SK-N-MC (cell line): ENCODE measurements around the gene MPC1.
"Not testable (repeated sequence)": the region's sequence is repeated elsewhere in the genome, so short reads cannot be mapped to it uniquely, and the experiment has no call there.

Experiments
- DNase-seq: peaks from one replicate; pipeline ENCODE4 v3.0.0-alpha.2; 2011; ENCODE audit warnings: low read depth, low spot score
- H3K27ac ChIP-seq: fragments of 200-600 bp; sonication (generic); 2 replicates; pipeline ENCODE4 v1.5.1; 2016; ENCODE audit warnings: mixed run types
- H3K36me3 ChIP-seq: fragments of 200-600 bp; sonication (generic); 2 replicates; pipeline ENCODE4 v1.6.1; 2017; ENCODE audit warnings: antibody characterized with exemption, low read length, mixed read lengths; ENCODE audit not compliant: insufficient read depth
- H3K4me3 ChIP-seq: fragments of 200-600 bp; sonication (generic); 2 replicates; pipeline ENCODE4 v1.5.1; 2016
- H3K9ac ChIP-seq: fragments of 200-600 bp; sonication (generic); 2 replicates; pipeline ENCODE4 v1.8.0; 2017; ENCODE audit warnings: mixed run types, mixed read lengths; ENCODE audit not compliant: insufficient read length
- H3K9me3 ChIP-seq: fragments of 200-600 bp; sonication (generic); 2 replicates; pipeline ENCODE4 v1.6.1; 2017; ENCODE audit warnings: low read depth, mild to moderate bottlenecking, antibody characterized with exemption, low read length, moderate library complexity, mixed read lengths
- EZH2 ChIP-seq: fragments of 200-600 bp; sonication (generic); IDR thresholded peaks from one replicate; pipeline ENCODE4 v1.6.1; 2017; ENCODE audit warnings: antibody characterized with exemption
- FOXP2 ChIP-seq: optimal IDR thresholded peaks from 2 replicates; pipeline ENCODE3; 2011; ENCODE audit warnings: mild to moderate bottlenecking, moderate library complexity; ENCODE audit not compliant: insufficient read depth; ENCODE audit errors: extremely low read length, control extremely low read depth
- POLR2AphosphoS5 ChIP-seq: IDR thresholded peaks from 2 replicates; pipeline ENCODE4 v1.6.1; 2012; ENCODE audit warnings: mild to moderate bottlenecking, low read depth, low read length, borderline replicate concordance

MPC1 gene

DNA sequence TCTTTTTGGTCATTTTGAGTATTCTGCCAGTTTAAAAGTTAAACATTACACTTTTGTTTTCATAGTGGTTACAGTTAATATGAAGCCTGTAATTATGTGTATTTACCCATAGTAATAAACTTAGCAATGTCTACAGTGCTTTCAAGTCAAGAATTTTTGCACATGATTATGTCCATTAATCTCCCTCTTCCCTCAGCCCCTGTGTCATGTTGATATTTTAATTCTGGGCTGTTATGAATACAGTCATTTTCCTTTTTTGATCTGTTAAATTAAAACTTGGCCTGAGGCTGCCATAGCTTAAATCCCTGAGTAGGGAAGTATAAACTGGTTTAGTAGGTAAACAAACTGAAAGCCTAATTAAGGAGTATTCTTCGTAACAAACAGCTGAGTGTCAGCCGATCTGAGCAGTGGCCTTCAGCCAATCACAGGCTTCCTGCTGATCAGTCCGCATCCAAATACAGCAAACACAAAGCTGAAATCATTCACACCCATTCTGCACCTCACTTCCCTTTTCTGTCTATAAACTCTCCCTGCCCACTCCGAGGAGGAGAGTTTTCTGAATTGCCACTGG lies 30.9 kb downstream of the MPC1 start:
- no peak overlapping the region for H3K4me3 ChIP-seq
- DNase-seq, result no peak
- no peaks in the 10 kb centered on the region for H3K9me3 ChIP-seq
- H3K27ac ChIP-seq, result no peak overlapping the region
- TF ChIP-seq FOXP2 (no peak), POLR2AphosphoS5 (no peak), EZH2 (no peak)
- no peak overlapping the region for H3K9ac ChIP-seq
- H3K36me3 ChIP-seq, result no peaks in the 10 kb centered on the region

DNA sequence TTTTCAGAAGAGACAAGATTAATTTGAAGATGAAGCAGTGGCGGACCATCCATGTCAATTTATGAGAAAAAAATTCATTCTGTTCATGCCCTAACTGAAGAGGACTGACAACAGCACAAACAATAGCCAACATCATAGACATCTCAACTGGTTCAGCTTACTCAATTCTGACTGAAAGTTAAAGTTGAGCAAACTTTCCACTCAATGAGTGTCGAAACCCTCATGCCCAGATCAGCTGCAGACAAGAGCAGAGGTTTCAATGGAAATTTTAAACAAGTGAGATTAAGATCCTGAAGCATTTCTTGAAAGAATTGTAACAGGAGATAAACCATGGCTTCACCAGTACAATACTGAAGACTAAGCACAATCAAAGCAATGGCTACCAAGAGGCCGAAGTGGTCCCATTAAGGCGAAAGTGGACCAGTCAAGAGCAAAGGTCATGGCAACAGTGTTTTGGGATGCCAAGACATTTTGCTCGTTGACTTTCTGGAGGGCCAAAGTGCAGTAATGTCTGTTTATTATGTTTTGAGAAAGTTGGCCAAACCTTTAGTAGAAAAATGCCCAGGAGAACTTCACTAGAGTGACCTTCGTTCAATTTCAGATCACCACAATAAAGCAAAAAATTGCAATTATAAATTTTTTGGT lies 34.3 kb downstream of the MPC1 start:
- no peak for DNase-seq
- Histone ChIP-seq H3K4me3 (no peak overlapping the region), H3K9me3 (no peaks in the 10 kb centered on the region), H3K27ac (no peak overlapping the region), H3K9ac (no peak overlapping the region), H3K36me3 (no peaks in the 10 kb centered on the region)
- no peak for TF ChIP-seq EZH2
- no peak for TF ChIP-seq FOXP2
- no peak for TF ChIP-seq POLR2AphosphoS5

DNA sequence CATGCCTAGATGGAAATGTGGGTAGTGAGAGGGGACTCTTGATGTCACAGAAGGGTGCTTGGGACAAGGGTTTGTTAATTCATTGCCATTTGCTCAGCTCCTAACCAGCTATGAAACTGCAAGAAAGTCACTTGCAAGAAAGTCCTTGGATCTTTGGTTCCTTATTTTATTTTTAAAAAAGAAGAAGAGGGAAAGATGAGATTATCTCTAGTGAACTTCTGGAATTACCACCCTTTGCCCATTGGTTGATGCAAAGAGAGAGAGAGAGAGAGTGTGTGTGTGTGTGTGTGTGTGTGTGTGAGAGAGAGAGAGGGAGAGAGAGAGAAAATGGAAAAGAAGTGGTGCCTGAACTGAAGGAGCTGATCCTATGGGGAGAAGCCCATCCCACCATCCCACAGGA lies 35.8 kb downstream of the MPC1 start:
- H3K36me3 ChIP-seq, result no peaks in the 10 kb centered on the region
- no peak overlapping the region for H3K4me3 ChIP-seq
- no peak overlapping the region for H3K9ac ChIP-seq
- DNase-seq, result no peak
- H3K27ac ChIP-seq, result no peak overlapping the region
- no peak for TF ChIP-seq FOXP2
- no peak for TF ChIP-seq EZH2
- TF ChIP-seq POLR2AphosphoS5, result no peak
- H3K9me3 ChIP-seq, result no peaks in the 10 kb centered on the region

DNA sequence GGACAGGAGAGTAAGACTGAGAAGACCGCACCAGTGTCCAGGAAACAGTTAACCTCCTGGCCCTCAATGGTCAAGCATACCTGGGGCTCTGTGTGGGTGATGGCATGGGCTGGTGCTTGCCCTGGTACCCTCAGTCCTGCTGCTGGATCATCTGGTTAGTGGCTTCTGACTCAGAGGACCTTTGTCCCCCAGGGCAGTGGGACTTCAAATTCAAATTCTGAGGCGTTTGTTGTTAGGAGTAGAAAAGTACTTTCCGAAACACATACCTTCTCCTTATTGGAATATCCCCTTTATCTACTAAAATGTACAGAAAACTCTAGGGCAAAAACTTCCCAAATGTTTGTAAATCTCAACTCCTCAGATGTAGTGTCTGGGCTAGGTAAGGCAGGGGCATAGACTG lies 36.3 kb downstream of the MPC1 start:
- Histone ChIP-seq H3K27ac (no peak overlapping the region), H3K9ac (no peak overlapping the region), H3K36me3 (no peaks in the 10 kb centered on the region), H3K4me3 (no peak overlapping the region), H3K9me3 (no peaks in the 10 kb centered on the region)
- no peak for DNase-seq
- TF ChIP-seq EZH2 (no peak), FOXP2 (no peak), POLR2AphosphoS5 (no peak)

DNA sequence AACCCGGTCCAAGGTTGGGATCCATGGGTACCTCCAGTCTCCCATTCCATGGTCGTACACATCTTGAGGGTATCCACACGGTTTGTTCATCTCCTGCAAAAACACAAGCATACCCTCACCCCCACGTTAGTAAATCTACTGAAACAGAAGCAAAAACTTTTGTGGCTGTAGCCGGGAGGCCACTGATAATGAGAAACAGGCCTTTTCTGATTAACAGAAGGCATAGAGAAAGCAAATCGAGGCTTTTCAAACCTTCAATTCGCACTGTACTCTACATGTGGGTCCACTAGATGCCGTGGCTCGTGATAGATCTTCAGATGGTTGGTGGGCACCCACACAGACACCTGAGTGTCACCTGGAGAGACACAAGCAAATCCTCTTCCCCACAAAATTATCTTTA lies 37.1 kb downstream of the MPC1 start:
- not testable (repeated sequence) for DNase-seq, H3K9me3 ChIP-seq, H3K9ac ChIP-seq, H3K4me3 ChIP-seq, H3K36me3 ChIP-seq, H3K27ac ChIP-seq

DNA sequence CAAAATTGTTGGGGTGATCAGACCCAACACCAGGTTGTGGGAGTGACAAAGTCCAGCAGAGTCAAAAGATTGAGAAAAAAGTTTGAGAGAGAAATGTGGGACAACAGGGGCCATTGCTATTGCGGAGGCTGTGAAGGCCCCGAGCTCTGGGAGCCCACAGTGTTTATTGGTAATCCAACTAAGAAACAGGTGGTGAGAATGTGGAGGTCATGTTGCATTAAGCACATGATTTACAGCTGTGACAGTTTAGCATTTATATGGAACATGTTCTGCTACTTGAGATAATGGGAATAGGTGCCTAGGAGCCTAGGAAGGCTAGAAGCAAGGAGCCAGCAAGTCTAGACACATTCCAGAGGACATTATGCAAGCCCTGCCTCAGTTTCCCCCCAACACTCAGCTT lies 37.8 kb downstream of the MPC1 start:
- not testable (repeated sequence) for H3K36me3 ChIP-seq, H3K4me3 ChIP-seq, H3K9ac ChIP-seq, H3K27ac ChIP-seq, DNase-seq, H3K9me3 ChIP-seq

DNA sequence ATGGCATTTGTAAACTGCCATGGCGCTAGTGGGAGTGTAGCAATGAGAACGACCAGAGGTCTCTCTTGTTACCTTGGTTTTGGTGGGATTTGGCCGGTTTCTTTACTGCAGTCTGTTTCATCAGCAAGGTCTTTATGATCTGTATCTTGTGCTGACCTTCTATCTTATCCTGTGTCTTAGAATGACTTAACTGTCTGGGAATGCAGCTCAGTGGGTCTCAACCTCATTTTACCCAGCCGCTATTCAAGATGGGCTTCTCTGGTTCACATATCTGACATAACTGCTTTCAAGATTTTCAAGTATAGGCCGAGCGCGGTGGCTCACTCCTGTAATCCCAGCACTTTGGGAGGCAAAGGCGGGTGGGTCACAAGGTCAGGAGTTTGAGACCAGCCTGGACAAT lies 38.5 kb downstream of the MPC1 start:
- Histone ChIP-seq H3K9me3 (no peaks in the 10 kb centered on the region), H3K9ac (no peak overlapping the region), H3K4me3 (no peak overlapping the region), H3K36me3 (no peaks in the 10 kb centered on the region; the same call in 1 of the 2 replicates), H3K27ac (no peak overlapping the region)
- no peak for DNase-seq
- TF ChIP-seq FOXP2, result no peak
- TF ChIP-seq POLR2AphosphoS5, result no peak
- no peak for TF ChIP-seq EZH2

DNA sequence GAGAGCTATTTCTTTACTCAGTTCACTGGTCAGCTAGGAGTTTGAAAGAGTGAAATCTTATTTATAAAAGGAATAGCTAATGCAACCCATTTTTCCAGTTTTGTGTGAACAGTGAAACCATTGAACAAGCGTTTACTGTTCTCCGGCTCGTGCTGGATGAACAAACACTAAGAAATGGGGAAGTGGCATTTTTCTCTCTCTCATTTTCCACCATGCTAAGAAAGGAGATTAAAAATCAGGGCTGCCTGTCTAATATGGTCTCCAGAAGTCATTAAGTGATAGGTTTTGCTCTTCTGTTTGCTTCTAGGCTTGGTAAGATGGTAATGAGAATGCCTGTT lies 39.6 kb downstream of the MPC1 start:
- Histone ChIP-seq H3K9me3 (no peaks in the 10 kb centered on the region), H3K9ac (peak overlapping the region; percentile 93), H3K4me3 (peak overlapping the region; percentile 98), H3K36me3 (no peaks in the 10 kb centered on the region; the same call in none of the 2 replicates), H3K27ac (no peak overlapping the region; the same call in 1 of the 2 replicates)
- TF ChIP-seq POLR2AphosphoS5 (no peak), EZH2 (no peak), FOXP2 (no peak)
- no peak for DNase-seq

DNA sequence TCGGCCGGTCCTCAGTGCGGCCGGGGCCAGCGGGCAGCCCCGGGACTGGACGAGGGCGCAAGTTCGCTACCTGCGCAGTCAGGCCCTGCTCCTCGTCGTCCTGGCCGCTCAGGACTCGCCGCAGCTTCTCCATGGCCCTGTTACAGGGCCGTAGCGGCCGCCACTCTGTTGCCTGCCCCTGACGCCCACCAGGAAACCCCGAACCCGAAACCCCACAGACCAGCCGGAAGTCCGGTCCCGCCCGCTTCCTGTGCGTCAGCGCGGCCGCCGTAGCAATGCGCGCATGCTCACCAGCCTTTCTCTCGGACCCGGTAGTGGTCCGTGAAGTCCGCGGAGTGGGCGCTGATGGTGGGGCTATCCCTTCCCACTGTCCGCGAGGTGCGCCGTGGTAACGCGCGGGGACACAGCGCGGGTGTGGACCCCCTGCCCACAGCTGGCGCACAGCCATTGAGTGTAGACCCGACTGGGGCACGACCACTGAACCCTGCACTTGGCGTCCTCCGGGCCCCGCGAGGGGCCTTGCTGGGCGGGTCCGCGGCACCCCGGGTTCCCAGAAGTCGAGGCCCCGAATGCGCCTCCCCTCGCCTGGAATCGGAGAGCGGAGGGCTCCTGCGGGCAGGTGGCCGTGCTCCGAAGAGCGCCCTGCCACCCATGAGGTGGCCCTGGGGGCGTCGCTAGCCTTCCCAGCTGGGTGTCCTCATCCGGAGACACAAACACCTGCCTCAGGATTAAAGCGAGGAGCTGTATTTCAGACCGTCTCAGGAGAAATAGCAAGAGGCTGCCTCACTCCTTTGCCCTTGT lies 40.2 kb downstream of the MPC1 start, which contains the start of gene SFT2D1:
SFT2D1 (minus strand) TSS at position 197 of the 801 bp plus-strand sequence; CDS start at position 133, 64 bp downstream.
- Histone ChIP-seq H3K27ac (peak within 1 kb of the TSS; percentile 51), H3K9me3 (no peaks in the 10 kb centered on the region), H3K4me3 (peak within 1 kb of the TSS; percentile 98), H3K9ac (peak within 1 kb of the TSS; percentile 93), H3K36me3 (peaks cover 4% of the 10 kb centered on the region)
- peak; percentile 98 for TF ChIP-seq POLR2AphosphoS5
- no peak for TF ChIP-seq FOXP2
- no peak for DNase-seq
